GM23248 (cell line): ENCODE measurements around the gene CHD9.

ENCODE experiments used
- EZH2 ChIP-seq: fragments of 200-600 bp; sonication (generic); IDR thresholded peaks from 2 replicates; pipeline ENCODE4 v1.6.1; 2018; ENCODE audit warnings: antibody characterized with exemption, mild to moderate bottlenecking; ENCODE audit not compliant: insufficient read depth, poor library complexity, severe bottlenecking
- EZH2phosphoT487 ChIP-seq: fragments of 200-600 bp; sonication (generic); IDR thresholded peaks from 2 replicates; pipeline ENCODE4 v1.6.1; 2018; ENCODE audit warnings: antibody characterized with exemption, moderate library complexity, mild to moderate bottlenecking, low read depth; ENCODE audit not compliant: insufficient read depth

GRCh38 chr16:53159781-53160436 lies 105.1 kb downstream of the CHD9 start:
- TF ChIP-seq EZH2phosphoT487, result no peak
- TF ChIP-seq EZH2, result no peak
